Activated T-cell treated with anti-CD3 and anti-CD28 coated beads, Interleukin-2, amount 50 U/mL, for 4 hours (primary cell): ENCODE data around the gene TMEM54. TPM values are rescaled to one million over a fixed set of nuclear protein-coding genes. Genes with fewer than 3 reads are reported as not detected.

Experiments used
- ATAC-seq, 2 donors: fragments of 200-7000 bp; cut with Tn5 transposase; one replicate each; pipeline ENCODE4 v1.10.0; 2021
- DNase-seq: peaks from one replicate; pipeline ENCODE4 v3.0.0-alpha.2; 2020
- H3K27me3 Mint-ChIP-seq: one replicate; pipeline ENCODE4 v1.8.0; 2021; ENCODE audit warnings: low read depth, mixed read lengths
- H3K36me3 Mint-ChIP-seq: one replicate; pipeline ENCODE4 v1.8.0; 2022; ENCODE audit warnings: mixed read lengths; ENCODE audit not compliant: insufficient read depth
- H3K4me1 Mint-ChIP-seq: one replicate; pipeline ENCODE4 v1.8.0; 2021; ENCODE audit warnings: low read depth, mixed read lengths
- H3K4me3 Mint-ChIP-seq: one replicate; pipeline ENCODE4 v1.8.0; 2021; ENCODE audit warnings: mild to moderate bottlenecking, moderate library complexity, mixed read lengths
- H3K9me3 Mint-ChIP-seq: one replicate; pipeline ENCODE4 v1.8.0; 2021; ENCODE audit warnings: mixed read lengths
- total RNA-seq, 3 donors: library from RNA; stranded (reverse); gene quantifications; one replicate each; pipeline ENCODE4 v1.2.1, GENCODE V29; 2021

The TMEM54 gene
- total RNA-seq, 3 donors from 2014 or later, result 0.61 to 0.89 (median 0.87) TPM

GRCh38 chr1:32894019-32894600, 7.1 kb downstream of the TMEM54 start:
- H3K4me3 Mint-ChIP-seq, result peak overlapping the region; percentile 42
- no peaks in the 10 kb centered on the region for H3K9me3 Mint-ChIP-seq
- no peak for DNase-seq
- no peaks in the 10 kb centered on the region for H3K36me3 Mint-ChIP-seq
- peaks cover 67% of the 10 kb centered on the region for H3K27me3 Mint-ChIP-seq
- ATAC-seq, result no peak
- H3K4me1 Mint-ChIP-seq, result peaks cover 7% of the 10 kb centered on the region

GRCh38 chr1:32893198-32894018, 7.8 kb downstream of the TMEM54 start:
- Mint-ChIP-seq H3K36me3 (no peaks in the 10 kb centered on the region), H3K4me1 (peaks cover 7% of the 10 kb centered on the region), H3K27me3 (peaks cover 65% of the 10 kb centered on the region), H3K4me3 (peak overlapping the region; percentile 56), H3K9me3 (no peaks in the 10 kb centered on the region)
- ATAC-seq, result peak; percentile 20 to 39
- peak; percentile 22 for DNase-seq

DNA sequence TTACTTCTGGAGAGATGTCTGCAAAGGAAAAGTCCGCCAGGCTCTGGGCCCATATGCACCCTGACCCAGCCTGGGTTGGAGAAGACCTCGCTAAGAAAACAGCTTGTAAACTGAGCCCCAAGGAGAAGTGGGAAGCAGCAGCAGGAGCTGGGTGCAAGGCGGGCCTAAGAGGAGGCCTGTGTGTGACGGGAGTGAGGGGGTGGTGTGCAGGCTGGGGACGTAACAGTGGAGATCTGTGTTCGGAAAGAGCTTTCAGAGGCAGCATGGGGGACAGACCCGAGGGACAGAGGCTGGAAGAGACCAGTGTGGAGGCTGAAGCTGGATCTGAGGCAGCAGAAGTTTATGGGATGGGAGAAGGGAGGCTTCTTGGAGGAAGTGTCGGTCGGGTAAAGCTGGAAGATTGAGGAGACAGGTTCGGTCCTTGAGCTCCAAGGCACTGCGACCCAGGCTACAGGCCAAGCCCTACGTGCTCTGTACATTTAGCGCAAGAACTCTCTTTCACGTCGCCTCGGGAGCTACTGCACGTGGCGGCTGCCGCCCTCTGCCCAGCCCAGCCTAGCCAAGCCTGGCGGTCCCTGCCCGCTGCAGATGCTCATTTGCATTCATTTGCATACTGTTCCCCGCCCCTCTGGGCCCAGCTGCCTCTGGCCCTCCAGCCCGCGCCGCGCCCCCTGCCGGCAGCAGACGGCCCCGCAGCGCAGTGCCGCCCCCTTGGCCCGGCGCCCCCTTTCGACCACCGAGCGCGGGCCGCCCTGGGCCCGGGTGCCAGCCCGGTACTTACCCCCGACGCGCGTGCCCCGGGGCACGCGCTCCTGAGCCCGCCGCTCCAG, 8.6 kb downstream of the TMEM54 start:
- Mint-ChIP-seq H3K4me3 (peak overlapping the region; percentile 37), H3K4me1 (peaks cover 7% of the 10 kb centered on the region), H3K27me3 (peaks cover 73% of the 10 kb centered on the region), H3K9me3 (no peaks in the 10 kb centered on the region), H3K36me3 (no peaks in the 10 kb centered on the region)
- peak; percentile 75 to 77 for ATAC-seq
- DNase-seq, result no peak

- Mint-ChIP-seq H3K4me3 (no peak overlapping the region), H3K9me3 (no peaks in the 10 kb centered on the region), H3K36me3 (no peaks in the 10 kb centered on the region), H3K27me3 (peaks cover 76% of the 10 kb centered on the region), H3K4me1 (peaks cover 10% of the 10 kb centered on the region)
- no peak for ATAC-seq
- no peak for DNase-seq
Observed at GRCh38 chr1:32891630-32892029, 9.6 kb downstream of the TMEM54 start.

DNA sequence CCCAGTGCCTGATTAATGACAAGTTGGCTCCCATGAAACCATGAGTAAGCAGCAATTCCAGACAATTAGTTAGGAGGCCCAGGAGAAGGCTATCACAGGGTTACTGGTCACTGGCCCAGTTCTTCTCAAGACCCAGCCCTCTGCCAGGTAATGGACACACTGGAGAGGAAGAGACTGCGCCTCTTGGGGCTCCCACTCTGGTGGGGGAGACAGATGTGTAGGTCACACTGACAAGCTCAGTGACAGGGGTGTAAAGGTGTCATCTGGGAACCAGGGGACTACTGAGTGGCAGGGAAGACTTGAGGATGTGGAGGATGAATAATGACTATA, 10.0 kb downstream of the TMEM54 start:
- Mint-ChIP-seq H3K4me3 (peak overlapping the region; percentile 49), H3K4me1 (peaks cover 10% of the 10 kb centered on the region)

DNA sequence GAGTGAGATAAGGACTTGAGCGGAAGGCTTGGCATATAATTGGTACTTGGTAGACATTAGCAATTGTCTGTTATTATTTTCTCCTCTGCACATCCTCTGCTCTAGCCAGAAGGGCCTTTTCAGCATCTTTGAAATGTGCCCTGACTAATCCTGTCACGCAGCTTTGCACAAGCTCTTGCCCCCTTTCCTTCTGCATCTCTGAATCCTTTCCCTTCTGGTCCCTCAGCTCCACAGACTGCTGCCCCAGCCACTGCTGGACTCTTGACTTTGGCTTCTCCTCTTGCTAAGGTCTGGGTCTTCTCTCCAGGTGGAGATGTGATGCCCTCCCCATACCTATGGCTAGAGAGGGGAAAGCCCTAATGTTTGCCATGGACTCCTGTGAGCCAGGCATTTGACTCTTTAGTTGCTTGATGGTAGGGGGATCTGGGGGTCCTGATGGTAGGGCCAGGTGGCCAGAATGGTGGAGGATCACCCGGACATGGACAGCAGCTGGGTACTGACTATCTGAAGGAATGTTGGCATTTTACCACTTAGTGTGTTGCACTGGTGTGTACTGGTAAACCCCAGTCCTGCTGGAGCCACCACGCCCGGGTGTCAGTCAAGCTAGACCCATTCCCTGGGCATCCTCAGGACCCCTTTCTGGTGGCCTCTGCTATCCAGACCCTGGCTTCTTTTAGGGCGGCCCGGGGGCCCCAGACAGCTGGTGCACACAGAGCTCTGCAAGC, 10.5 kb downstream of the TMEM54 start:
- DNase-seq (no peak), ATAC-seq (no peak)
- Mint-ChIP-seq H3K4me3 (no peak overlapping the region), H3K9me3 (no peaks in the 10 kb centered on the region), H3K4me1 (peaks cover 10% of the 10 kb centered on the region), H3K36me3 (no peaks in the 10 kb centered on the region), H3K27me3 (peaks cover 71% of the 10 kb centered on the region)

More for the DNA sequence above, 10.0 kb downstream of the TMEM54 start:
- Mint-ChIP-seq H3K27me3 (peaks cover 72% of the 10 kb centered on the region), H3K9me3 (no peaks in the 10 kb centered on the region), H3K36me3 (no peaks in the 10 kb centered on the region)
- ATAC-seq (no peak), DNase-seq (no peak)

DNA sequence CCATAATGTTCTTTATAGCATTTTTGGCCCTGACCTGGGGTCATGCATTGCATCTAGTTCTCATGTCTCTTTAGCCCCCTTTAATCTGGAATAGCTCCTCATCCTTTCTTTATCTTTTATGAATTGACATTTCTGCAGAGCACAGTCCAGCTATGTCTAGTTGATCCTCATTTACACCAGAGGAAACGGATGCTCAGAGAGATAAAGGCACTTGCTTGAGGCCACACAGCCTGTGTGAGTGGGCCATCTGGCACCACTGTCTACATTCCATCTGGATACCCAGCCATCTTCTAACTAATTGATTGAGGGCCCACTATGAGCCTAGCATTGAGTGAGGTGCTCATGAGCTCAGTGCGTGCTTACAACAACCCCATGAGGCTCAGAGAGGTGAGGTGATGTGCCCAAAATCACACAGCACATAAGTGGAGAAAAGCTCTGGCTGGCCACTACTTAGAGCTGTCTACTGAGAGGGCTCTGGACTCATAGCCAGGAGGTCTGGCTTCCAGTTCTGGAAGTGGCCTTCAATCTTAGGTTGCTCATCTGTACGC, 11.4 kb downstream of the TMEM54 start:
- Mint-ChIP-seq H3K4me1 (peaks cover 14% of the 10 kb centered on the region), H3K4me3 (no peak overlapping the region), H3K9me3 (no peaks in the 10 kb centered on the region), H3K27me3 (peaks cover 75% of the 10 kb centered on the region), H3K36me3 (no peaks in the 10 kb centered on the region)
- DNase-seq (no peak), ATAC-seq (no peak)

- no peaks in the 10 kb centered on the region for H3K36me3 Mint-ChIP-seq
- ATAC-seq, result no peak
Observed at GRCh38 chr1:32888677-32889420, 12.3 kb downstream of the TMEM54 start.

DNA sequence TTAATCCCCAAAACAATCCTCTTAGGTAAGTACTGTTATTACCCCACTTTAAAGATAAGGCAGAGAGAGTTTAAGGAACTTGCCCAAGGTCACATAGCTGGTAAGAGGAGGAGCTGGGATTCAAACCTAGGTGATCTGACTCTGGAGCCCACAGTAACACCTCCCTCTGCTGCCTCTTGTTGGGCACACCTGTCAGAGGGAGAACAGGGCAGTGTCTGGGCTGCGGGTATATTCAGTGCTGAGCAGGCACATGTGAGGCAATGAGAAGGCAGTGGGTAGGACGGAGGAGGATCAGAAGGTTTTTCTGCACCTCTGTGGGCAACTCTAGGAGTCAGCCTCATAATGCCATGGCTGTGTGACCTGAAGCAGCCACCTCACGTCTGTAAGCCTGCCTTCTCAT, 13.1 kb downstream of the TMEM54 start:
- peaks cover 77% of the 10 kb centered on the region for H3K27me3 Mint-ChIP-seq
- H3K36me3 Mint-ChIP-seq, result no peaks in the 10 kb centered on the region
- no peak for ATAC-seq
- no peaks in the 10 kb centered on the region for H3K9me3 Mint-ChIP-seq
- DNase-seq, result no peak
- H3K4me3 Mint-ChIP-seq, result no peak overlapping the region
- peaks cover 14% of the 10 kb centered on the region for H3K4me1 Mint-ChIP-seq

More at GRCh38 chr1:32888677-32889420, 12.3 kb downstream of the TMEM54 start:
- Mint-ChIP-seq H3K27me3 (peaks cover 80% of the 10 kb centered on the region), H3K4me1 (peaks cover 14% of the 10 kb centered on the region), H3K9me3 (no peaks in the 10 kb centered on the region), H3K4me3 (no peak overlapping the region)
- no peak for DNase-seq

- Mint-ChIP-seq H3K4me3 (no peak overlapping the region), H3K36me3 (no peaks in the 10 kb centered on the region), H3K27me3 (peaks cover 74% of the 10 kb centered on the region), H3K9me3 (no peaks in the 10 kb centered on the region), H3K4me1 (peaks cover 12% of the 10 kb centered on the region)
- no peak for ATAC-seq
- no peak for DNase-seq
Observed at GRCh38 chr1:32887623-32888022, 13.6 kb downstream of the TMEM54 start.

DNA sequence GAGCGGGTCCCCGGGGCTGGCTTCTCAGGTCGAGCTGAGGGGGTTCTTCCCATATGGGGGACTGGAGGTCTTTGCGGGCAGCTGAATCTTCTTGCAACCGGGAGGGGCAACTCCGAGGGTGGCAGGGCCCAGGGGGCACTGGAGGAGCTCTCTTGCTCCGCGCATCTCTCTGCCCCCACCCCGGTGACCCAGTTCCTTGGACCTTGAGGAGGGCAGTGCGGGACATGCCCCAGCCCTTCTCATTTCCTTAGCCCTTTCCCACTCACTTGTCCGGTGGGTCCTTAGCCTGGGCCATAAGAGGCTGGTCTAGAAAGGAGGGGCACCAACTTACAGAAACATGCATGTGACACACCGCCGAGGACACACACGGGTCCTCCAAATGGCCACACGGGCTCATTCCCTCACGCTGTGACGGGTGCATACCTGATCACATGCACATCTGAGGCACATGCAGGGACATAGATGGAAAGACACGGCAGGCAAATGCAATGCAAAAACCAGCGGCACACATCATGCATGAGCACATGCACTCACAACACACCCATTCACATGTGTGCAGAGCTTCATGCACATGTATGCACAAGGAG, 14.3 kb downstream of the TMEM54 start:
- H3K27me3 Mint-ChIP-seq, result peaks cover 67% of the 10 kb centered on the region
- no peak for DNase-seq
- H3K4me1 Mint-ChIP-seq, result peaks cover 6% of the 10 kb centered on the region
- no peaks in the 10 kb centered on the region for H3K36me3 Mint-ChIP-seq
- H3K9me3 Mint-ChIP-seq, result no peaks in the 10 kb centered on the region
- no peak for ATAC-seq
- no peak overlapping the region for H3K4me3 Mint-ChIP-seq

DNA sequence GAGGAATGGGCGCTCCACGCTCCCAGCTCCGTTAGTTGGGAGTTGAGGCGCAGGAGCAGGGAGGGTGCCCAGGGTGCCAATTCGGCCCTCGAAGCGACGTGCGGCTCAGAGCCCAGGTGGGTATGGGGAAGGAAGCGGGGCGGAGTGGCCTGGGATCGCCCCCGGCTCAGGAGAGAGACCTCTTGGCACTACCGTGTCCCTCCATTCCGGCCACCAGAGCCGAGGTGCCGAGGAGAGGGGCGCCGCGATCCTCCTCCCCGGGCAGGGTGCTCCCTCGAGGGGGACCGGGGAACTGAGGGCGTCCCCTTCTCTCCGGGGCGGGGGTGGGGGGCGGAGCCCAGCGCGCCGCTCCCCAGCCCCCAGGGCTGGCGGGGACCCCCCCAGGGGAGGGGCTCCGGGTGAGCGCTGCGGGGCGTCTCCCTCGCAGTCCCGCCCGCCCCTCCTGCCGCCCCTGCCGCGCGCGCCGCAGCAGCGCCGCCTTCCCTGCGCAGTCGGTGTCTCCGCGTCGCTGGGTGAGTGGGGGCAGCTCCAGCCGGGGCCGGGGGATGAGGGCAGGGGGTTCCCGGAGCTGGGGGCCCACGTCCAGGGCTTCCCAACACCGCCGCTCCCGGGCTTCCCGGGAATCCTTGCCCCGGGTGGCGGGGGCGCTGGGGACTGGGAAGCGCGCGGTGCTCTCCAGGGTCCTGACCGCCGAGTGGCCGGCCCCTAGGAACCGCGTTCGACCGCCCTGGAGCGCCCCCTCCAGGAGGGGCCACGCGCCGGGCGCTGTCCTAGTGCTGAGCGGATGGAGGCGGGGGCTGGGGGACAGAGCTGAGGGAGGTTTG, 15.0 kb downstream of the TMEM54 start, which contains the start of gene HPCA:
Gene HPCA (plus strand): TSS at position 488 of the 824 bp plus-strand sequence. CDS start 2,408 bp downstream, outside the sequence.
- Mint-ChIP-seq H3K4me1 (peaks cover 6% of the 10 kb centered on the region), H3K9me3 (no peaks in the 10 kb centered on the region), H3K4me3 (no peak within 1 kb of the TSS), H3K36me3 (no peaks in the 10 kb centered on the region), H3K27me3 (peaks cover 60% of the 10 kb centered on the region)
- no peak for DNase-seq
- ATAC-seq, result peak; percentile 72 to 75
